ENCODE measurements around the gene VKORC1. TPM values are rescaled to one million over a fixed set of nuclear protein-coding genes. Genes with fewer than 3 reads are reported as not detected.

Gene VKORC1
- total RNA-seq, 1 experiment from 2014 or later = 83.8 TPM

DNA sequence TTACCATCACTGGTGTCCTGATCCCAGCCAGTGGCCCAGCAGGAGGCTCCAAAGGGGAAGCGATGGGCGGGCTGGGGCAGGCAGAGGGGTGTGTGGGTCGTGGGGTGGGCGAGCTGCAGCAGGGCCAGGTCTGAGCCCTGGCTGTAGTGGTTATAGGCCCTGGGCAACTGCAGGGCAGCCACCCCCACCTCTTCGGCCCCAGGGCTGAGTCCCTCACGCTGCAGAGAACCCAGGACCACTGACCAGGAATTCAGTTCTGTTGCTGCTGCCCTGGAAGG lies 8.0 kb downstream of the VKORC1 start:
- H3K27me3 ChIP-seq (ENCODE audit: insufficient read depth, low read length) = no peaks in the 10 kb centered on the region
- no peak for ATAC-seq
- POLR2A ChIA-PET = no interaction called here
- H3K36me3 ChIP-seq (ENCODE audit: control insufficient read depth in 1 of 2, insufficient read depth in 2 of 2, low read length in 2 of 2) = peaks cover 0 to 14% of the 10 kb centered on the region in 2 experiments; a peak in 3 of 4 replicates
- peaks cover 0 to 11% of the 10 kb centered on the region in 2 experiments; a peak in 1 of 4 replicates for H3K4me1 ChIP-seq (ENCODE audit: control insufficient read depth in 1 of 2, insufficient read depth in 2 of 2, low read length in 2 of 2)
- CTCF ChIA-PET = no interaction called here
- H3K27ac ChIP-seq (ENCODE audit: low read depth, low read length) = no peak overlapping the region
- TF ChIP-seq SIN3A (IDR thresholded peaks at IDR 0.05; ENCODE audit: low read depth) (no peak), ATF3 (IDR thresholded peaks at IDR 0.05) (no peak), FOSL1 (IDR thresholded peaks at IDR 0.05; ENCODE audit: low read depth) (no peak), POLR2A (IDR thresholded peaks at IDR 0.05; ENCODE audit: borderline replicate concordance, extremely low read depth, insufficient read depth, insufficient read length) (no peak), YY1 (IDR thresholded peaks at IDR 0.05; ENCODE audit: extremely low read depth, insufficient replicate concordance, low read depth, low read length) (no peak), REST (IDR thresholded peaks at IDR 0.05; ENCODE audit: low read depth) (no peak), POLR2AphosphoS5 (IDR thresholded peaks at IDR 0.05; ENCODE audit: low read depth, low read length) (no peak)
- TF ChIP-seq, protein P1, sequence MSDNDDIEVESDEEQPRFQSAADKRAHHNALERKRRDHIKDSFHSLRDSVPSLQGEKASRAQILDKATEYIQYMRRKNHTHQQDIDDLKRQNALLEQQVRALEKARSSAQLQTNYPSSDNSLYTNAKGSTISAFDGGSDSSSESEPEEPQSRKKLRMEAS (IDR thresholded peaks at IDR 0.05) = no peak
- H3K79me2 ChIP-seq (ENCODE audit: insufficient read depth, low read length) = peaks cover 9% of the 10 kb centered on the region; the same call in 1 of the 2 replicates
- RAD21 ChIA-PET (ENCODE audit: low non-redundant PET in 1 of 2, low total read pairs in 2 of 2, uncharacterized antibody in 2 of 2, unreplicated experiment in 2 of 2) = no interaction called here
- H3K9me2 ChIP-seq (ENCODE audit: insufficient read depth) = no peaks in the 10 kb centered on the region
- H4K20me1 ChIP-seq (ENCODE audit: insufficient read depth) = no peaks in the 10 kb centered on the region
- no peak overlapping the region for H2AFZ ChIP-seq (ENCODE audit: low read depth, low read length, poor library complexity, severe bottlenecking)
- DNase-seq (ENCODE audit: low read depth, low spot score) = no peak
- H3K9ac ChIP-seq (ENCODE audit: low read length) = no peak overlapping the region
- intact Hi-C loops (cut with micrococcal nuclease) = no loop called here
- H3K4me3 ChIP-seq (replicated peaks in 1 of 2; ENCODE audit: low read depth in 1 of 2, low read length in 2 of 2) = no peak overlapping the region
- H3K9me3 ChIP-seq (ENCODE audit: control insufficient read depth in 1 of 2, insufficient read depth in 1 of 2, low read depth in 1 of 2, low read length in 2 of 2) = no peaks in the 10 kb centered on the region
- no peak overlapping the region for H3K4me2 ChIP-seq (ENCODE audit: low read length)
- BruUV-seq (replicated peaks) = no TSS peak

All from HCT116 (cell line).